ENCODE measurements around the gene KDM8. TPM values are rescaled to one million over a fixed set of nuclear protein-coding genes. Genes with fewer than 3 reads are reported as not detected.
A peak's percentile ranks its signal among the peaks of the same experiment; 100 is the strongest.
"Not testable (repeated sequence)": the region's sequence is repeated elsewhere in the genome, so short reads cannot be mapped to it uniquely, and the experiment has no call there.

The KDM8 gene
- total RNA-seq, 1 donor from 2014 or later = 2.1 TPM

DNA sequence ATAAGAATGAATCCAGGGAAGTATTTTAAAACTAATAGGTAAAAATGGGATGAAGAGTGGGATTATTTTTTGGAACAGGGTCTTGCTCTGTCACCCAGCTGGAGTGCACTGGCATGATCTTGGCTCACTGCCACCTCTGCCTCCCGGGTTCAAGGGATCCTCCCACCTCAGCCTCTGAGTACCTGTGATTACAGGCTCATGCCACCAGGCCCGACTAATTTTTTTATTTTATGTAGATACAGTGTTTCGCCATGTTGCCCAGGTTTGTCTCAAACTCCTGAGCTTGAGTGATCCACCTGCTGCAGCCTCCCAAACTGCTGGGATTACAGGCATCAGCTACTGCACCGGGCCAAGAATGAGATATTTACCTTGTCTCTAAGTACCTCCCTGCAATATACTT is 43.1 kb downstream of the KDM8 start:
- Histone ChIP-seq H3K4me1 (ENCODE audit: control insufficient read depth in 3 of 3, insufficient read depth in 3 of 3, low read length in 3 of 3) (peaks cover 31 to 42% (median 39%) of the 10 kb centered on the region in 3 donors), H3K36me3 (ENCODE audit: control insufficient read depth in 3 of 3, insufficient read depth in 3 of 3, low read length in 3 of 3) (no peaks in the 10 kb centered on the region), H3K9me3 (ENCODE audit: control insufficient read depth in 3 of 3, low read length in 3 of 3) (no peaks in the 10 kb centered on the region), H3K9ac (ENCODE audit: low read depth in 1 of 3, low read length in 3 of 3) (no peak overlapping the region), H3K27ac (ENCODE audit: low read depth, low read length) (no peak overlapping the region), H3K4me3 (ENCODE audit: low read length in 3 of 3) (no peak overlapping the region), H3K27me3 (ENCODE audit: control insufficient read depth in 3 of 3, insufficient read depth in 3 of 3, low read length in 3 of 3) (no peaks in the 10 kb centered on the region)

DNA sequence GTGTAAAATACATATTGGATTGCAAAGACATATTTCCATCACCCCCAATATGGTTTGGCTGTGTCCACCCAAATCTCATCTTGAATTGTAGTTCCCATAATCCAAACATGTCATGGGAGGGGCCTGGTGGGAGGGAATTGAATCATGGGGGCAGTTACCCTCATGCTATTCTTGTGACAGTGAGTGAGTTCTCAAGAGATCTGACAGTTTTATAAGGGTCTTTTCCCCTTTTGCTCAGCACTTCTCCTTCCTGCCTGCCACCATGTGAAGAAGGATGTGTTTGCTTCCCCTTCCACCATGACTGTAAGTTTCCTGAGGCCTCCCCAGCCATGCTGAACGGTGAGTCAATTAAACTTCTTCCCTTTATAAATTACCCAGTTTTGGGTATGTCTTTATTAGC is 43.8 kb downstream of the KDM8 start:
- not testable (repeated sequence) for H3K27ac ChIP-seq (ENCODE audit: low read depth, low read length)

DNA sequence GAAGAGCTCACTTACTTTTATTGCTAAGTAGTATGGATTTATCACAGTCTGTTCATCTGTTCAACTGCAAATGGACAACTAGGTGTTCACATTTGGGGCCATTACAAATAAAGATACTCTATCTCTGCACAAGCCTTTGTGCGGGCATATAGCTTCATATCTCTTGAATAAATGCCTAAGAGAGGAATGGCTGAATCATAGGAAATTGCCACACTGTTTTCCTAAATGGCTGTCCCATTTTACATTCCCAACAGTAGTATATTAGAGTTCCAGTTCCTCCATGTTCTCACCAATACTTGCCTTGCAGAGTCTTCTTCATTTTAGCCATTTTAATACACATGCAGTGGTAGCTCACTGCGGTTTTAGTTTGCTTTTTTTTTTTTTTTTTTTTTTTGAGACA is 44.7 kb downstream of the KDM8 start:
- Histone ChIP-seq H3K27ac (ENCODE audit: low read depth, low read length) (no peak overlapping the region), H3K36me3 (ENCODE audit: control insufficient read depth in 3 of 3, insufficient read depth in 3 of 3, low read length in 3 of 3) (peaks cover 0 to 7% (median 0%) of the 10 kb centered on the region in 3 donors), H3K9ac (ENCODE audit: low read depth in 1 of 3, low read length in 3 of 3) (no peak overlapping the region), H3K4me3 (ENCODE audit: low read length in 3 of 3) (no peak overlapping the region), H3K27me3 (ENCODE audit: control insufficient read depth in 3 of 3, insufficient read depth in 3 of 3, low read length in 3 of 3) (no peaks in the 10 kb centered on the region), H3K9me3 (ENCODE audit: control insufficient read depth in 3 of 3, low read length in 3 of 3) (no peaks in the 10 kb centered on the region), H3K4me1 (ENCODE audit: control insufficient read depth in 3 of 3, insufficient read depth in 3 of 3, low read length in 3 of 3) (peaks cover 22 to 30% (median 28%) of the 10 kb centered on the region in 3 donors)

More for the DNA sequence above, 43.8 kb downstream of the KDM8 start:
- not testable (repeated sequence) for H3K4me3 ChIP-seq (ENCODE audit: low read length in 3 of 3); H3K9ac ChIP-seq (ENCODE audit: low read depth in 1 of 3, low read length in 3 of 3); H3K27me3 ChIP-seq (ENCODE audit: control insufficient read depth in 3 of 3, insufficient read depth in 3 of 3, low read length in 3 of 3); H3K9me3 ChIP-seq (ENCODE audit: control insufficient read depth in 3 of 3, low read length in 3 of 3); H3K36me3 ChIP-seq (ENCODE audit: control insufficient read depth in 3 of 3, insufficient read depth in 3 of 3, low read length in 3 of 3)
- H3K4me1 ChIP-seq (ENCODE audit: control insufficient read depth in 3 of 3, insufficient read depth in 3 of 3, low read length in 3 of 3) = peaks cover 27 to 38% (median 36%) of the 10 kb centered on the region in 3 donors

GRCh38 chr16:27248886-27249285 is 45.6 kb downstream of the KDM8 start:
- not testable (repeated sequence) for H3K36me3 ChIP-seq (ENCODE audit: control insufficient read depth in 3 of 3, insufficient read depth in 3 of 3, low read length in 3 of 3); H3K9me3 ChIP-seq (ENCODE audit: control insufficient read depth in 3 of 3, low read length in 3 of 3); H3K9ac ChIP-seq (ENCODE audit: low read depth in 1 of 3, low read length in 3 of 3); H3K4me3 ChIP-seq (ENCODE audit: low read length in 3 of 3); H3K27ac ChIP-seq (ENCODE audit: low read depth, low read length); H3K27me3 ChIP-seq (ENCODE audit: control insufficient read depth in 3 of 3, insufficient read depth in 3 of 3, low read length in 3 of 3)
- H3K4me1 ChIP-seq (ENCODE audit: control insufficient read depth in 3 of 3, insufficient read depth in 3 of 3, low read length in 3 of 3) = peaks cover 13 to 21% (median 19%) of the 10 kb centered on the region in 3 donors

GRCh38 chr16:27251541-27252205 is 48.3 kb downstream of the KDM8 start:
- Histone ChIP-seq H3K27me3 (ENCODE audit: control insufficient read depth in 3 of 3, insufficient read depth in 3 of 3, low read length in 3 of 3) (no peaks in the 10 kb centered on the region), H3K4me3 (ENCODE audit: low read length in 3 of 3) (no peak overlapping the region), H3K9me3 (ENCODE audit: control insufficient read depth in 3 of 3, low read length in 3 of 3) (no peaks in the 10 kb centered on the region), H3K9ac (ENCODE audit: low read depth in 1 of 3, low read length in 3 of 3) (no peak overlapping the region), H3K27ac (ENCODE audit: low read depth, low read length) (no peak overlapping the region), H3K36me3 (ENCODE audit: control insufficient read depth in 3 of 3, insufficient read depth in 3 of 3, low read length in 3 of 3) (peaks cover 0 to 15% (median 10%) of the 10 kb centered on the region in 3 donors), H3K4me1 (ENCODE audit: control insufficient read depth in 3 of 3, insufficient read depth in 3 of 3, low read length in 3 of 3) (peaks cover 0 to 4% (median 0%) of the 10 kb centered on the region in 3 donors)

GRCh38 chr16:27252206-27252585 is 48.9 kb downstream of the KDM8 start:
- no peaks in the 10 kb centered on the region for H3K27me3 ChIP-seq (ENCODE audit: control insufficient read depth in 3 of 3, insufficient read depth in 3 of 3, low read length in 3 of 3)
- no peak overlapping the region for H3K9ac ChIP-seq (ENCODE audit: low read depth in 1 of 3, low read length in 3 of 3)
- no peak overlapping the region for H3K4me3 ChIP-seq (ENCODE audit: low read length in 3 of 3)
- H3K27ac ChIP-seq (ENCODE audit: low read depth, low read length) = no peak overlapping the region
- peaks cover 0 to 19% (median 15%) of the 10 kb centered on the region in 3 donors for H3K36me3 ChIP-seq (ENCODE audit: control insufficient read depth in 3 of 3, insufficient read depth in 3 of 3, low read length in 3 of 3)
- H3K9me3 ChIP-seq (ENCODE audit: control insufficient read depth in 3 of 3, low read length in 3 of 3) = no peaks in the 10 kb centered on the region
- peaks cover 0 to 4% (median 0%) of the 10 kb centered on the region in 3 donors for H3K4me1 ChIP-seq (ENCODE audit: control insufficient read depth in 3 of 3, insufficient read depth in 3 of 3, low read length in 3 of 3)

DNA sequence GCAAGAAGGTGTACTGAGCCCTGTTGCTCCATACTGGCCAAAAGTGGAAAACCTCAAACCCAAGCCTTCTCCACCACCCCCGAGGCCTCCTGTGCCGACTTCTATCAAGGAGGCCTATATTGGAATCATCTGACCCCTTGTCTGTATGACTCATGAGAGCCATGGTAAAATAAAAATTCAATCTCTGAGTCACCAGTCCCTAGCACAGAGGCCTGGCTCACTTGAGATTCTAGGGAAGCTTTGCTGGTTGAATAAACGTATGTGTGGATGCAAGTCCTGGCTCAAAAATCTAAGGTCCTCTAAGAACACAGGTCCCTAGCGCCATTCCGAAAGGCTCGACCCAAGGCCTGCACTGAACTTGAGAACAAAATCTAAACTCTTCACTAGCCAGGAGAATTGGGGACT is 50.2 kb downstream of the KDM8 start:
- Histone ChIP-seq H3K9me3 (ENCODE audit: control insufficient read depth in 3 of 3, low read length in 3 of 3) (no peaks in the 10 kb centered on the region), H3K9ac (ENCODE audit: low read depth in 1 of 3, low read length in 3 of 3) (no peak overlapping the region), H3K27ac (ENCODE audit: low read depth, low read length) (peak overlapping the region; percentile 14), H3K27me3 (ENCODE audit: control insufficient read depth in 3 of 3, insufficient read depth in 3 of 3, low read length in 3 of 3) (no peaks in the 10 kb centered on the region), H3K36me3 (ENCODE audit: control insufficient read depth in 3 of 3, insufficient read depth in 3 of 3, low read length in 3 of 3) (peaks cover 0 to 22% (median 17%) of the 10 kb centered on the region in 3 donors), H3K4me1 (ENCODE audit: control insufficient read depth in 3 of 3, insufficient read depth in 3 of 3, low read length in 3 of 3) (peaks cover 0 to 13% (median 4%) of the 10 kb centered on the region in 3 donors), H3K4me3 (ENCODE audit: low read length in 3 of 3) (no peak overlapping the region)

- Histone ChIP-seq H3K4me3 (ENCODE audit: low read length in 3 of 3) (no peak overlapping the region), H3K36me3 (ENCODE audit: control insufficient read depth in 3 of 3, insufficient read depth in 3 of 3, low read length in 3 of 3) (peaks cover 0 to 22% (median 17%) of the 10 kb centered on the region in 3 donors), H3K9me3 (ENCODE audit: control insufficient read depth in 3 of 3, low read length in 3 of 3) (no peaks in the 10 kb centered on the region), H3K4me1 (ENCODE audit: control insufficient read depth in 3 of 3, insufficient read depth in 3 of 3, low read length in 3 of 3) (peaks cover 2 to 18% (median 4%) of the 10 kb centered on the region in 3 donors), H3K27ac (ENCODE audit: low read depth, low read length) (peak overlapping the region; percentile 14), H3K27me3 (ENCODE audit: control insufficient read depth in 3 of 3, insufficient read depth in 3 of 3, low read length in 3 of 3) (no peaks in the 10 kb centered on the region), H3K9ac (ENCODE audit: low read depth in 1 of 3, low read length in 3 of 3) (no peak overlapping the region)
These were observed 51.0 kb downstream of the KDM8 start for GRCh38 chr16:27254262-27254811.

DNA sequence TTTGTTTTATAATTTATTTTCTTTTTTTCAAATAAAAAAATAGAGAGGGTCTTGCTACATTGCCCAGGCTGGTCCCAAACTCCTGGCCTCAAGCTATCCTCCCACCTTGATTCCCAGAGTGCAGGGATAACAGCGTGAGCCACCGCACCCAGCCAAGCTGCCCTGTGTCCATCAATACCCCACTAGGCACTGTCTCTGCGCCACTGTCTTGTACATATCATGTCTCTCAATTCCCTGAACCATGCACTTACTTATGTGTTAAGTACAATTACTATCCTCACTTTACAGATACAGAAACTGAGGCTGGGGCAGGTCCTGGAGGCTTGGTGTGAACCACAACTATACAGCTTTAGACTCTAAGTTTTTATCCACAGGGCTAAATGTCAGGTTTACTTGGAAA is 53.5 kb downstream of the KDM8 start:
- Histone ChIP-seq H3K9ac (ENCODE audit: low read depth in 1 of 3, low read length in 3 of 3) (no peak overlapping the region), H3K9me3 (ENCODE audit: control insufficient read depth in 3 of 3, low read length in 3 of 3) (no peaks in the 10 kb centered on the region), H3K36me3 (ENCODE audit: control insufficient read depth in 3 of 3, insufficient read depth in 3 of 3, low read length in 3 of 3) (peaks cover 0 to 22% (median 17%) of the 10 kb centered on the region in 3 donors), H3K27ac (ENCODE audit: low read depth, low read length) (no peak overlapping the region), H3K4me1 (ENCODE audit: control insufficient read depth in 3 of 3, insufficient read depth in 3 of 3, low read length in 3 of 3) (peaks cover 2 to 18% (median 4%) of the 10 kb centered on the region in 3 donors), H3K4me3 (ENCODE audit: low read length in 3 of 3) (no peak overlapping the region), H3K27me3 (ENCODE audit: control insufficient read depth in 3 of 3, insufficient read depth in 3 of 3, low read length in 3 of 3) (no peaks in the 10 kb centered on the region)

GRCh38 chr16:27257271-27257670 is 53.9 kb downstream of the KDM8 start:
- H3K36me3 ChIP-seq (ENCODE audit: control insufficient read depth in 3 of 3, insufficient read depth in 3 of 3, low read length in 3 of 3) = peaks cover 0 to 17% (median 17%) of the 10 kb centered on the region in 3 donors
- H3K4me1 ChIP-seq (ENCODE audit: control insufficient read depth in 3 of 3, insufficient read depth in 3 of 3, low read length in 3 of 3) = peaks cover 2 to 18% (median 4%) of the 10 kb centered on the region in 3 donors
- no peak overlapping the region for H3K4me3 ChIP-seq (ENCODE audit: low read length in 3 of 3)
- no peak overlapping the region for H3K9ac ChIP-seq (ENCODE audit: low read depth in 1 of 3, low read length in 3 of 3)
- H3K9me3 ChIP-seq (ENCODE audit: control insufficient read depth in 3 of 3, low read length in 3 of 3) = no peaks in the 10 kb centered on the region
- peak overlapping the region; percentile 54 for H3K27ac ChIP-seq (ENCODE audit: low read depth, low read length)
- no peaks in the 10 kb centered on the region for H3K27me3 ChIP-seq (ENCODE audit: control insufficient read depth in 3 of 3, insufficient read depth in 3 of 3, low read length in 3 of 3)

Data from skeletal muscle tissue (tissue), 4 donors.